Activated CD4-positive, alpha-beta T cell treated with anti-CD3 and anti-CD28 coated beads for 1 hour (primary cell): ENCODE results near the gene GALNT17.
"Not testable (repeated sequence)": the region's sequence is repeated elsewhere in the genome, so short reads cannot be mapped to it uniquely, and the experiment has no call there.

ENCODE experiments used
- DNase-seq: peaks from one replicate; pipeline ENCODE4 v3.0.0-alpha.2; 2020

GALNT17 gene

DNA sequence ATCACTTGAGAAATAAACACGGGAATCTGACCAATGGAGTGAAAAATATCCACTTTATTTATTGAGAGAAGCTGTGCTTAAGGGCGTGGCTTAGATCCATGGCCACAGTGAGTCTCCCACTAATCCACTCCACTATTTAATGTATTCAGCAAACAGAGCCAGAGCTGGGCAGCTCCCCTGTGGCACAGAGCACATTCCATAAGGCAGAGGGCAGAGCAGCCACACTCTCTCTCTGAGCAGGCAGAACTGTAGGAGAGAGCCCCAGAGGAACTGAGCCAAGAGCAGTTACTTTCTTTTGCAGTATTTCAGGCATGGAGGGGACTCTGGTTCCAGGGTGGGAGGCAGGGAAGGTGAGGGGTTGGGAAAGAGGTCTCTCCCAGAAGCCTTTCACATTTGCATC, 106.0 kb downstream of the GALNT17 start:
- no peak for DNase-seq

DNA sequence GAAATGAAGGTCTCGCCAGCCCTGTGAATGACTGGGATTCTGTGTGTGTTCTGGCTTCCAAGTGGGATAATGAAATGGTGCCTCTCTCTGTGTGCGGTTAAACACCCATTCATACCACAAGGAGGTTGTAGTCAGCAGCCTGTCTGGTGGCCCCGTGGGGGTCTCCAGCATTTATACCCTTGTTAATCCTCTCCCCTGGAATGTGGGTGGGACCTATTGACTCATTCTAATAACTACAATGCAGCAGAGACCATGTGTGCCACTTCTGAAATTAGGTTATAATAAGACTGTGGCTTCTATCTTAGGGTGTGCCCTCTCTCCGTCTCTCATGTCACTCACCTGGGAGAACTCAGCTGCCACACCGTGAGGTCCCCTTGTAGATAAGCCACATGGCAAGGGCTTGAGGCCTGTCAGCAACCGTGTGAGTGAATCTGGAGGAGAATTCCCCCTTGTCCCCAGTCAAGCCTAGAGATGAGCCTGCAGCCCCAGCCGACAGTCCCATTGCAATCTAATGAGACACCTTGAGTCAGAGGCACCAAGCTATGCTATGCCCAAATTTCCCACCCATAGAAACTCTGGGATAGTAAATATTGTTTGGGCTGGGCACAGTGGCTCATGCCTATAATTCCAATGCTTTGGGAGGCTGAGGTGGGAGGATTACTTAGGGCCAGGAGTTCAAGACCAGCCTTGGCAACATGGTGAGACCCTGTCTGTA, 106.8 kb downstream of the GALNT17 start:
- no peak for DNase-seq

DNA sequence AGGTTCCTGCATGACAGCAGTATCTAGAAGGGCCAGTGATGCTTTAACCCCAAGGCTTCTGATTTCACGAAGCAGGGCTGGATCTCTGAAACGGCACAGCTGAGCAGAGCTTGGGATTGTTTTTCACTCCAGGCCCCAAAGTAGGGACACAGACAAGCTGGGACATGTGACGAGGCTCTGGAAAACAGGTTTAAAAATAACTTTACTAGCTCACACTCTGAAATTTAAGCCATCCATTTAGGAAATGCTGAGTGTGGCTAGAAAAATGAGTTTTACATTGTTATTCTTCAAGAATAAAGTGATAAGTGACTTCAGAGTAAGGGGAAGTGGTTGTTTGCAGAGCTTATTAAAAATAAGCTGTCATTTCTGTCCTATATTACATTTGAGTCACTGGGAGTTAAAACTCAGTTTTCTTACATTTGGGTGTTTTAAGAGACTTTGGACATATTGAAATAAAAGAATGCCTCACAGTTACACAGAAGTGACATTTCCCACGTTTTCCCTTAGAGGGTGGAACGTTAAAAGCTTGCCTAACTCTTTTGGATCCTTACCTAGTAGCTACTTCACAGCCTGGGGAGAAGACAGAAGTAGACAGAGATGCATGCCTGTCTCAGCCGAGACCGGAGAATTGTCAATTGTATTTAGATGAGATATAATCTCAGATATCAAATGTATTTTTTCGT, 107.8 kb downstream of the GALNT17 start:
- DNase-seq = no peak

DNA sequence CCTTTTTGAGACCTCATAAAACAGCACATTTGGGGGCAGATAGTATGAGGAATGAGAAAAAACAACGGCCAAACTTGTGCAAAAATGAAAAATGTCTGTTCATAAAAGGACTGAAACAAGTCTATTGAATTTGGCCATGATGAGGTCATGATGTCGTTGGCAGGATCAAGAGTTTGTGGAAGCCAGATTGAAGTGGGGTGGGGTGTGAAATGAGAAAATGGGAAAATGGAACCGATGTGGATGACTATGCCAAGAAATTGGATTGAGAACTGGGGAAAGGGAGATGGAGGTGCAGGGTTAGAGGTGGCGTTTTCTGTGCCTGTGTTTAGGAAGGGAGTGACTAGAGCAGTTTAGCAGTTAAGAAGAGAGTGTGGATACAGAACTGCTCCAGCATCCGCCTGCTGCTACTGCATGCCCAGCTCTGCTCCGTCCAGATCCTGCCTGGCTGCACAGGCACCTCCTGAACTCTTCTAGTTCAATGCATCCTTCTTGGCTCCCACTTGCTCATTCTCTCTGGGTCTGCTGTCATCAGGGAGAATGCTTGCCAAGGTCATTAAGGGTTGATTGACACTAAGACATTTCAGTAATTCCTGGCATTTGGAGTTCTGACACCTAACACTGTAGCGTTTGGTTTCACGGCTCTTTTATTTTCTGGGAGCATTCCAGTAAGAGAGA, 111.9 kb downstream of the GALNT17 start:
- DNase-seq = no peak

DNA sequence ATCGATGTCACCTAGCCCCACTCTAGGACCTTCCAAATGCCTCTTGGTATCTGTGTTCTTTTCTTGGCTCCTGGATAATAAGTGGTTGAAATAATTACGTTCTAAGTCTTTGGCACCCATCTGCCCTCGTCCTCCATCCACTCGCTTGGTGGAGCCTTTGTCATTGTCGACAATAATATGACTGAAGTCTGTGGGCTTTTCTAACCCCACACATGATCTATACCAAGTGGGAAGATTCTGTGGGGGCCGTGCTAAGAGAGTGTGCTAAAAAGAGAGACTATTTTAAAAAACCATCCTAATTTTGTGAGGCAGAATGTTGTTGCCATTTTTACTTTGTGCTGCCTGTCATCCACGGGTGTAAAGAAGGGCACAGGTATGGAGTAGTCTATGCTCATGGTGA, 113.1 kb downstream of the GALNT17 start:
- DNase-seq = no peak

DNA sequence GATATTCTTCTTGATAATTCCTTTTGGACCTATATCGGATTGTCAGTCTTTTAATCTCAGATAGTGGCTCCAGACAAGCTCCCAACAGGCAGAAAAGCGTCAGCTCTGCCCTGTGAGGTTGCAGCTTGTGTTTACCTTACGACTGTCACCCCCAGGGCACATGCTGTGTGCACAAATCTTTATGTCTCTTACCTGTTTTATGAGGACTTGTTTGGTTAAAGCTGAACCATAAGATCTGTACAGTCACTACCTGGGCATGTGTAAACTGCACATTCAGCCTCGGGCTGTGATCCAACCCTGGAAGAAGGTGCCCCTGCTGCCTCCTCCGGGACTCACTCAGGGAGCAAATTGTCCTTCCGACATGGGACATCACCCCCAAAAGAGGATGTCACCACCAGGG, 119.8 kb downstream of the GALNT17 start:
- DNase-seq = no peak

DNA sequence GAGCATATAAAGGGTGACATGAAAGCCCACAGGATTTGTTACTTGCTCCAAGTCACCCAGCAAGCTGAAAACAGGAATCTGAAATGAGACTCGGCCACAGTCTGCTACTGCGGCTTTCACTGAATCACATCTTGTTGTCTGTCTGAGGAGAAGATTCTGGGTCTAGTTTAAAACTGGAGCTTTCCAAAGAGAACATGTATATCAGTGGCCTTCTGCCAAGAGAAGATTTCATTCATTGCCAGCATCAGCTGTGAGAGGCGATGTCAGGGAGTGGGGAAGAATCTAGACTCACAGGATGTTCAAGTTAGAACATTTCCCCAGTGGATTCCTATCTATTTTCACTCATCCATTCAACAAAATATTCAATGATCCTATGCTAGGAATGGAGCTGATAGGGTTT, 122.8 kb downstream of the GALNT17 start:
- no peak for DNase-seq

DNA sequence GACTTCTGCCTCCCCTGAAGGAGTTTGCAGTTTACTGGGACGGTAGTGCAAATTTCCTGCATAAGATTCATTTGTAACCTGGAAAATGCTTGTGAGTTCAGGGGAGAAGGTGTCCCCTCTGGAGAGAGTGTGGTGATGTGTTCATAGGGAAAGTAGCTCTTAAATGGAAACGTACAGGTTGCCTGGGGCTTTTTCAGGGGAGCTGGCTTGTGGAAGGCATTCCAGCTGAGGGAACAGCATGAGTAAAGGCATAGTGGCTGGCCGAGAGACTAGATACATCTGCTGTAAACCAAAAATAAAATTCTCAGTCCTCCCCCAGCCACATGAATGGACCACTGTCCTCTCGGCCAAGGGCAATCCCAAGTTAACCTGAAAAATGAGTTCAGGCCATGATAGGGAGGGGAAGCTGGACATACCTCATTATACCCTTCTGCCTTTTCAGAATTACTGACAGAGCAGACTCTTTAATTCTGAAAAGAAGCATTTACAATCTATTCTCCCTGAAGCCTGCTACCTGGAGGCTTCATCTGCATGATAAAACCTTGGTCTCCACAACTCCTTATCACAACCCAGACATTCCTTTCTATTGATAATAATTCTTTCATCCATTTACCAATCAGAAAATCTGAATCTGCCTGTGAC, 123.7 kb downstream of the GALNT17 start:
- no peak for DNase-seq

DNA sequence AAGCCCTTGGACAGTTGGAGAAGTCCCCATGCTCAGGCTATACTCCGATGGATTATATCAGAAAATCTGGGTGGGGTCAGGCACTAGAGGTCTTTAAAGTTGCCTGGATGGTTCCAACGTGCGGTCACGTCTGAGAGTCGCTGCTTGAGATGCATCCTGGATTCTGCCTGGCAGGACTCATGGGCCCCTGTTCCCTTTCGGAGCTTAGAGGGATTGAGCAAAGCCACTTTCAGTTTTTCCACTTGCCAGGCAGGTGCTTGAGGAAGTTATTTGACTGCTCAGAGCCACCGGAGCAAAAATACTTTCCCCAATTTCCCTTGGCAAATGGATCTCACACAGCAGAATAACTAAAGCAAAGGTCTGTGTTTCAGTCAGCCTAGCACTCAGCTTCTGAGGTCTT, 129.1 kb downstream of the GALNT17 start:
- DNase-seq = no peak

DNA sequence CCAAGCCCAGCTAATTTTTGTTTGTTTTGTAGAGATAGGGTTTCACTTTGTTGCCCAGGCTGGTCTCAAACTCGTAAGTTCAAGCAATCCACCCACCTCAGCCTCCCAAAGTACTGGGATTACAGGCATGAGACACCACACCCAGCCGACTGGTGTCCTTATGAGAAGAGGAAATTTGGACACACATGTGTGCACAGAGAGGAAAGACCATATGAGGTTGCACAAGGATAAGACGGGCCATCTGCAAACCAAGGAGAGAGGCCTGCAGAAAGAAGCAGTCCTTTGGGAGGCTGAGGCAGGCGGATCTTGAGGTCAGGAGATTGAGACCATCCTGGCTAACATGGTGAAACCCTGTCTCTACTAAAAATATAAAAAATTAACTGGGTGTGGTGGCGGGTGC, 130.9 kb downstream of the GALNT17 start:
- not testable (repeated sequence) for DNase-seq

DNA sequence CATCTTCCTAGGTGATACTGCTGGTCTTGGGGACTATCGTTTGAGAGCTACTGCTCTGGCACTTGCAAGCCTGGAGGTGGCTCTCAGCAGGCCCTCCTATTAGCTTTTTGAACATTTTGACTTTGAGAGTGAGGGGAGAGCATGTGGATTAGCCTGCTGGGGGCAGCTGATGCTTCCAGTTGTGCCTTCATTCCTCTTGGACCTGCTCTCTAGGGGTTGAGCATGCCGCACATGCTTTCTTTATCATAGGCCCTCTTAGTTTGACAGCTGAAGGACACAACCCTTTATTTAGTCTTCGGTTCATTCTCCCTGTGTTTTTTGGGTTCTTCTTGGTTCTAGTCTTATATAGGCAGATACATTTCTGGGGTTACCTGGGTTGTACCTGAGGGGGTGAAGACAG, 132.1 kb downstream of the GALNT17 start:
- no peak for DNase-seq

DNA sequence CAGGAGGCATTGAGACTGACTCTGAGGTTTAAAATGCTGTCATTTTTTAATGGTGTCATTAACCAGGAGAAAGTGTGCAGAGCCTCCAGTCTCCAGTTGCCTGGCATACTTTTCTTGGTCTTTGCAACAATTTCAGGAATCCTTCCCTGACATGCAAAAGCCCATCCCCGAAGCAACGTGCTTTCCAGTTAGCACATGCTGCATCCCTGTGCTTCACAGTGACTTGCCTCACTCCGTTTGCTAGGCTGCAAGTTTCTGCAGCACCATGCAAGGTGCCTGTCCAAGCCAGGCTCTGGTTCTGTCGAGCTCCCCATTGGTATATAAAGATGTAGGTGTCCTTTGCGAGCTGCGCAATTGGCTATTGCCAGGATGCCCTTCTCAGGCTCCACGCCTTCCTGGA, 135.0 kb downstream of the GALNT17 start:
- DNase-seq = no peak

DNA sequence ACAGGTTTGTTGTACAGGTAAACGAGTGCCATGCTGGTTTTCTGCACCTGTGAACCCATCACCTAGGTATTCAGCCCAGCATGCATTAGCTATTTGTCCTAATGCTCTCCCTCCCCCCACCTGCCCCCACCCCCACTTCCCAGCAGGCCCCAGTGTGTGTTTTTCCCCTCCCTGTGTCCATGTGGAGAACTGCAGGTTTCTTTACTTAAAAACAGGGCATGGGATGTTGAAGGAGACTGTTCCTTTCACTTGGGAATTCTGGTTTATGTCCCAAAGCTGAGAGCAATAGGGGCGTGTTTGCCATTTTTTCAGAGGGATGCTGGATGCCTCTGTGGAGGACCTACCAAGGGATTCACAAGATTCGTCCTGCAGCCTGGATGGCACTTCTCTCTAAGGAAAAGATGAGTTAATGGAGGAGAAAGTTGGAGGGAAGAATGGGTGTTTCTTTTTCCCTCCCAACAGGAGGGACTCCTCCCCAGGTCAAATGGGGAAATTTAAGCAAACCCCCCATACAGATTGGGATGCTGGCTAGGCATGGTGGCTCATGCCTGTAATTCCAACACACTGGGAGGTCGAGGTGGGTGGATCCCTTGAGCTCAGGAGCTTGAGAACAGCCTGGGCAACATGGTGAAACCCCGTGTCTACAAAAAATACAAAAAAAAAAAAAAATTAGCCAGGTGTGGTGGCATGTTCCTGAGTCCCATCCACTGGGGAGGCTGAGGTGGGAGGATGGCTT, 136.0 kb downstream of the GALNT17 start:
- no peak for DNase-seq

DNA sequence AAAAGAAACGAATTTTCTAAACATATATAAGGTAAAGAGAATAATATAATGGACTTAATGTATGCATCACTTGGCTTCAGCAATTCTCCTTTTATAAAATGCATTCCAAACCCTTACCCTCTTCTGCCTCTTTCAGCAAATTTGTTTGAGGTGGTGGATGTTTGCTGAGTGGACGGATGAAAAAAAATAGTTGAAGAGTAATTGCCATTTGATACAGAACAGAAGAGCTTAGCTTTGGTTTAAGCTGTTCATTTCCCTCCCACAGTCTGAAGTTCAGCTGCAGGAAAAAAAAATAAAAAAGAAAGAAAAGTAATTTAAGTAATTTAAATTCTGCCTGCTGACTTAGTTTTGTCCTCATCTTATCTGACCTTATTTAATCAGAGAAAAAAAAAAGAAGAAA, 138.6 kb downstream of the GALNT17 start:
- no peak for DNase-seq

DNA sequence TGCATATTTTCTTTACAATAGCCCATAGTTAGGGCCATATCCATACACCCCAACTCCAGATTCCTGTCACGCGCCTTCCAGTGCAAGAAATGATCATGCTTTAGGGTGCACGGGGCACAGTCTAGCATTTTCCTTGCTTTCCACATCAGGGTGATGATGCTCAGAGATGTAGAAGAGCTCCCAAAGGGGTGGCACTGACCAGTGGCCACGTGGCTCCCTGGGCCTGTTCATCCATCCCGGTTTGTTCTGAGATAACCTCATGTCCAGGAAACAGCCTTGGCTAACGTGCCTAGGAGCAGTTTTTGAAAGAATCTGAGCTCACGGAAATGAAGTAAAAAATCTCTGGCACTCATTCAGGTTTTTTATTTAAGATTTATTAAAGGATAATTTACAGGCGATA, 139.3 kb downstream of the GALNT17 start:
- DNase-seq = no peak

DNA sequence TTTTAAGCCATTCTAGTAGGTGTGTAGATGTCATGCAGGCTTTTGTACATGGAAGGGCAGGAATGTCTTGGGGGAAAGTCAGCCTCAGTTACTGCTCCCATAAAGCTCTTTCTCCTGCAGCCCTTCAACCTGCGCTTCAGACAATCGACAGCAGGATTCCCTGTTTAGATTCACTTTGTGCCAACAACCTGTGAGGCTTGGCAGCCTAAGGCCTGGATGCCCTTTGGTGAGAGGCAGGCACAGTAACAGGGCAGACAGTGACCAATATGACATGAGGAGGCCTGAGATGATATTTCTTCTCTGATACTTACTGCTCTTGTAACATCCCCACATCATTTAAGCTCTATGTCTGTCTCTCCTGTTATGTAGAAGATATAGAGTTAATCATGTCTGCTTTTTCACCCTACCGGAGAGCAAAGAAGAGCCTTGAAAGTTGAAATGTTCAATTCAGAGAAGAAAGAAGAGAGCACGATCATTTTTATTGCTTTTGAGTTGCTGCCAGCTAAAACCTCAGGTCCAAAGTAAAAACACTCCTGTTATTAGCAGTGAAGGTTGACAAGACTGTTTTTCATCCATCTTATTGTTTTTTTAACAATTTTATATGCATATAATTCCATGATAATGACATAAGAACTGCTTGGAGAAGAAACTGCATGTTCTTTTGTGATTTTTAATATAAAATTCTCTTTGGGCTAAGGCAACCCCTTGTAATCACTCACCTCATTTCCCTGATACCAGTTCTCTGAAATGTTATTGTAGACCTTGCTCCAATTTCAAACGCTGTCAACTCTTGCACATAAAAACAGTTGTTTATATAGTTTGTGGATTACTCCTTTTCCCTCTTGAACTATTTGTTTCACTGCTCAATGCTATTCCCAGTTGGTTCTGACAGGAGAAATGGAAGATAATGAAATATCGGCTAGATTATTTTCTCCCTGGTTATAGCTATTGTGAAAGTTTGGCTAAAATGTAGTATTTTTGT, 140.9 kb downstream of the GALNT17 start:
- DNase-seq = no peak

DNA sequence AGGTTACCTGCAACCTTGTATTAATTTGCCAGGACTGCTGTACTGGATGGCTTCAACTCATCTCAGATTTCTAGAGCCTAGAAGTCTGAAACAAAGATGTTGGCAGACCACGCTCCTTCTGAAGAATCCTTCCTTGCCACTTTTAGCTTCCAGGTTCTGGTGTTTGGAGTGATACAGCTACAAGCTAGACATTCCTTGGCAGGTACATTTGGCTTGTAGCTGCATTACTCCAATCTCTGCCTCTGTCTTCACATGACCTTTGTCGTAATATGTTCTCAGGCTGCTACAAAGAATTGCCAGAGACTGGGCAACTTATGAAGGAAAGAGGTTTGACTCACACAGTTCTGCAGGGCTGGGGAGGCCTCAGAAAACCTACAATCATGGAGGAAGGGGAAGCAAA, 146.3 kb downstream of the GALNT17 start:
- no peak for DNase-seq

DNA sequence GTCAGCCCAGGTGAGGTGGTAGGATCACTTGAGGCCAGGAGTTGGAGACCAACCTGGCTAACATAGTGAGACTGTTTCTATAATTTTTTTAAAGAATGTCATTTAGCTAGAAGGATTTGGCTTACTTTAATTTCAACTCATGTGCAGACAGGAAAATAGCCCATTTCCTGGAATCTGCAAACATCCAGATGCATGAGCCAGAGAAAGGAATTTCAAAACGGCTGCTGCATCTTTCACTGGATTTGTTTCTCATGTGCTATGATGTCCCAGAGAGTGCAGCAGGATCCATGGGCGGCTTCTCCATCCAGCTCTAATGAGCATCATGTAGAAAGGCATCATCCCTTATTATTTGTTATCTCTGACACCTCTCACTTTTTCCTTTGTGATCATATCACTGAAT, 149.3 kb downstream of the GALNT17 start:
- DNase-seq = no peak

DNA sequence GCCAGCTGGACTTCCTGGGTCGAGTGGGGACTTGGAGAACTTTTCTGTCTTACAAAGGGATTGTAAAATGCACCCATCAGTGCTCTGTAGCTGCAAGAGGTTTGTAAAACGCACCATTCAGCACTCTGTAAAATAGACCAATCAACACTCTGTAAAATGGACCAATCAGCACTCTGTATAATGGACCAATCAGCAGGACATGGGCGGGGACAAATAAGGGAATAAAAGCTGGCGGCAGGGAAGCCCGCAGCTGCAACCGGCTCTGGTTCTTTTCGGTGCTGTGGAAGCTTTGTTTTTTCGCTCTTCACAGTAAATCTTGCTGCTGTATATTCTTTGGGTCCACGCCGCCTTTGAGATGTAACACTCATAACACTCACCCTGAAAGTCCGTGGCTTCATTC, 151.9 kb downstream of the GALNT17 start:
- no peak for DNase-seq

DNA sequence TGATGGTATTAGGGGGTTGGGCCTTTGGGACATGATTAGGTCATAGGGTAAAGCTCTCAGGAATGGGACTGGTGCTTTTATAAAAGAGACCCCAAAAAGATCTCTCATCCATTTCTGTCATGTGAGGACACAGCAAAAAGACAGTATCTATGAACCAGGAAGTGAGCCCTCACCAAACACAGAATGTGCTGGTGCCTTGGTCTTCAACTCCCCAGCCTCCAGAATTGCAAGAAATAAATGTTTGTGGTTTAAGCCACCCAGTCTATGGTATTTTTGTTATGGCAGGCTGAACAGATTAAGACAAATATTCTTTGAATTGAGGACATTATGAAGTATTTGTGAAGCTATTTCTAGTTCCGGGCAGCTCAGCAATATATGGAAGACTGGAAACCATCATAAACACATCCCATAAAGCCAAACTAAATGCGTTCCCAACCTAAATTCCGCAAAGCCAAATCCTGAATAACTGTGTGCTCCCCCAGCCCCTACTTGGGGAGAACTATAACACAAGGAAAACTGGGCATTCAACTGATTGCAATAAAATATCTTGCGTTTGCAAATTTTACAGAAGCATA, 153.7 kb downstream of the GALNT17 start:
- no peak for DNase-seq

DNA sequence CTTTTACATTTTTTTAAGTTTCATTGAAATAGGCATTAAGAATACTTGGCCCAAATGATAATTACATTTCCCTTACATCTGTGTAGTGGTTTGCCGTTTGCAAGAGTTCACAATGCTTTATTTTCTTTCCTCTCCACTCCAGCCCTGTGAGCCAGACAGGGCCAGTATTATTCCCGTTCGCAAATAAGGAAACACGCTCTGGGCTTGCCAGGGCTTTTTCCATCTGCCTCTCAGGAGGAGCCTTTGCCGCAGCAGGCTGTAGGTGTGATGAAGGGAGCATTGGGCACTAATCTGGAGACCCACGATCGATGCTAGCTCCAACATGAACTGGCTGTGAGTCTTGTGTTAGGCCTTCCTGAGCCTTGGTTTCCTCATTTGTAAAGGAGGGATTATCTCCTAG, 154.4 kb downstream of the GALNT17 start:
- no peak for DNase-seq
